VCaP (cell line): ENCODE data around the gene ANAPC2.
A peak's percentile ranks its signal among the peaks of the same experiment; 100 is the strongest.

ENCODE experiments used
- H3K27ac ChIP-seq: fragments of 450-650 bp; 2 replicates; pipeline ENCODE4 v1.5.1; 2017
- TF ChIP-seq, protein P1 (sequence below): fragments of 450-650 bp; conservative IDR thresholded peaks from 2 replicates; pipeline ENCODE4 v1.5.1; 2017; ENCODE audit warnings: mild to moderate bottlenecking, moderate library complexity

Gene ANAPC2

DNA sequence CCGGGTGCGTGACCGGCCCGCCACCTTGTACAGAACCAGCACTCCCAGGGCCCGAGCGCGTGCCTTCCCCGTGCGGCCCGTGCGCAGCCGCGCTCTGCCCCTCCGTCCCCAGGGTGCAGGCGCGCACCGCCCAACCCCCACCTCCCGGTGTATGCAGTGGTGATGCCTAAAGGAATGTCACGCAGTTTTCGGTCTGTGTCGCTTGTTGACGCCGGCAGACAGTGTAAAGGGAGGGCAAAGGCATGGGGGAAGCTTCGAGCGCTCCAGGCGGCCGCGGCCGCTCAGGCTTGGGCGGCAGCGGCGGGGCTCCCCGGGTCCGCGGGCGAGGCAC, 19.8 kb downstream of the ANAPC2 start:
- peak overlapping the region; percentile 100 for H3K27ac ChIP-seq
- TF ChIP-seq, protein P1, sequence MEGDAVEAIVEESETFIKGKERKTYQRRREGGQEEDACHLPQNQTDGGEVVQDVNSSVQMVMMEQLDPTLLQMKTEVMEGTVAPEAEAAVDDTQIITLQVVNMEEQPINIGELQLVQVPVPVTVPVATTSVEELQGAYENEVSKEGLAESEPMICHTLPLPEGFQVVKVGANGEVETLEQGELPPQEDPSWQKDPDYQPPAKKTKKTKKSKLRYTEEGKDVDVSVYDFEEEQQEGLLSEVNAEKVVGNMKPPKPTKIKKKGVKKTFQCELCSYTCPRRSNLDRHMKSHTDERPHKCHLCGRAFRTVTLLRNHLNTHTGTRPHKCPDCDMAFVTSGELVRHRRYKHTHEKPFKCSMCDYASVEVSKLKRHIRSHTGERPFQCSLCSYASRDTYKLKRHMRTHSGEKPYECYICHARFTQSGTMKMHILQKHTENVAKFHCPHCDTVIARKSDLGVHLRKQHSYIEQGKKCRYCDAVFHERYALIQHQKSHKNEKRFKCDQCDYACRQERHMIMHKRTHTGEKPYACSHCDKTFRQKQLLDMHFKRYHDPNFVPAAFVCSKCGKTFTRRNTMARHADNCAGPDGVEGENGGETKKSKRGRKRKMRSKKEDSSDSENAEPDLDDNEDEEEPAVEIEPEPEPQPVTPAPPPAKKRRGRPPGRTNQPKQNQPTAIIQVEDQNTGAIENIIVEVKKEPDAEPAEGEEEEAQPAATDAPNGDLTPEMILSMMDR: no peak

DNA sequence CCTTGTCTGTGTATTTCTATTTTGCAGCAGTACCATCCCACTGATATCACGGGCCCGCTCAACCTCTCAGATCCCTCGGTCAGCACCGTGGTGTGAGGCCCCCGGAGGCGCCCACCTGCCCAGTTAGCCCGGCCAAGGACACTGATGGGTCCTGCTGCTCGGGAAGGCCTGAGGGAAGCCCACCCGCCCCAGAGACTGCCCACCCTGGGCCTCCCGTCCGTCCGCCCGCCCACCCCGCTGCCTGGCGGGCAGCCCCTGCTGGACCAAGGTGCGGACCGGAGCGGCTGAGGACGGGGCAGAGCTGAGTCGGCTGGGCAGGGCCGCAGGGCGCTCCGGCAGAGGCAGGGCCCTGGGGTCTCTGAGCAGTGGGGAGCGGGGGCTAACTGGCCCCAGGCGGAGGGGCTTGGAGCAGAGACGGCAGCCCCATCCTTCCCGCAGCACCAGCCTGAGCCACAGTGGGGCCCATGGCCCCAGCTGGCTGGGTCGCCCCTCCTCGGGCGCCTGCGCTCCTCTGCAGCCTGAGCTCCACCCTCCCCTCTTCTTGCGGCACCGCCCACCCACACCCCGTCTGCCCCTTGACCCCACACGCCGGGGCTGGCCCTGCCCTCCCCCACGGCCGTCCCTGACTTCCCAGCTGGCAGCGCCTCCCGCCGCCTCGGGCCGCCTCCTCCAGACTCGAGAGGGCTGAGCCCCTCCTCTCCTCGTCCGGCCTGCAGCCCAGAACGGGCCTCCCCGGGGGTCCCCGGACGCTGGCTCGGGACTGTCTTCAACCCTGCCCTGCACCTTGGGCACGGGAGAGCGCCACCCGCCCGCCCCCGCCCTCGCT, 20.4 kb downstream of the ANAPC2 start:
- peak overlapping the region; percentile 100 for H3K27ac ChIP-seq
- TF ChIP-seq, protein P1: no peak

DNA sequence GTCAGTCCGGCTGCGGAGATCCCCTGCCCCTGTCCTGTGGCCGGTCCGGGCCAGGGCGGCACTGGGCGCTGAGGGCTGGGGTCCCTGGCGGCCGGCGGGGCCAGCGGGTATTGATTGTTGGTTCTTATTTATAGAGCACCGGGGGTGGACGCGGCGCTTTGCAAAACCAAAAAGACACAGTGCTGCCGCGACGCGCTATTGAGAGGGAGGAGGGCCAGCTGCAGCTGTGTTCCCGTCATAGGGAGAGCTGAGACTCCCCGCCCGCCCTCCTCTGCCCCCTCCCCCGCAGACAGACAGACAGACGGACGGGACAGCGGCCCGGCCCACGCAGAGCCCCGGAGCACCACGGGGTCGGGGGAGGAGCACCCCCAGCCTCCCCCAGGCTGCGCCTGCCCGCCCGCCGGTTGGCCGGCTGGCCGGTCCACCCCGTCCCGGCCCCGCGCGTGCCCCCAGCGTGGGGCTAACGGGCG, 21.0 kb downstream of the ANAPC2 start:
- TF ChIP-seq, protein P1: no peak
- H3K27ac ChIP-seq: peak overlapping the region; percentile 100

DNA sequence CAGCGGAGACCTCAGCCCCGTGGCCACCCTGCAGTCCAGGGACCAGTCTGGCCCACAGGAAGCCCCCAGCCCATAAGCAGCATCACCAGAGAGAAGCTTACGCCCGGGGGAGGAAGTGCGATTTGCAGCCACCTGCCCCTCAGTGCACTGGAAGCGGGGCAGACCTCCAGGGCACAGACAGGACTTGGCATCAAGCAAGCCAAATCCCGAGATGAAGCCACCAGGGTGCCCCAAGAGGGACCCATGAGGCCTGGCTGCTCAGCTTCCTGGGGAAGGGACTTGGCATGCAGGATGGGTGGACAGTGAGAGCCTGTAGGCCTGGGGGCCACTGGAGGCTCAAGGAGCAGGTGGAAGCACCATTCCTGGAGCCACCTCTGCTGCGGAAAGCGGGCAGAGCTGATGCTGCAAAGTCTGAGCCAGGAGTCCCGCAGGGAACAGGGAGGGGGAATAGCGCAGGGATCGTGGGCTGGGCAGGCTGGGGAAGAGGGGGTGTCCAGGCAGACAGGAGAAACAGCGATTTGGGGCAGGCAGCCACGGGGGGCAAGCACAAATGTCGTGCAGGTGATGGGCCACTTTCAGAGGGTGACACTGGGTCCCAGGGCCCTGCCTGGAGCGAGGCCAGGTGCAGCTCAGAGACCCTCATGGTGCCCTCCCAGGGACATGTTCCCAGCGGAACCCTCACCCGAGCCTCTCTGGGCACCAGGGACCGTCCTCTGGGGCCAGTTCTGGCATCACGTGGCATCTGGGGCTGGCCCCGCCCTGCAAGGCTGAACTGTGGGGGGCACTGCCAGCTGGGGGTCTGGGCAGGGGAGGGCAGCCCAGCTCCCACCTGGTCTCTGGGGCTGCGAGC, 21.8 kb downstream of the ANAPC2 start:
- TF ChIP-seq, protein P1: no peak
- peak overlapping the region; percentile 100 for H3K27ac ChIP-seq

DNA sequence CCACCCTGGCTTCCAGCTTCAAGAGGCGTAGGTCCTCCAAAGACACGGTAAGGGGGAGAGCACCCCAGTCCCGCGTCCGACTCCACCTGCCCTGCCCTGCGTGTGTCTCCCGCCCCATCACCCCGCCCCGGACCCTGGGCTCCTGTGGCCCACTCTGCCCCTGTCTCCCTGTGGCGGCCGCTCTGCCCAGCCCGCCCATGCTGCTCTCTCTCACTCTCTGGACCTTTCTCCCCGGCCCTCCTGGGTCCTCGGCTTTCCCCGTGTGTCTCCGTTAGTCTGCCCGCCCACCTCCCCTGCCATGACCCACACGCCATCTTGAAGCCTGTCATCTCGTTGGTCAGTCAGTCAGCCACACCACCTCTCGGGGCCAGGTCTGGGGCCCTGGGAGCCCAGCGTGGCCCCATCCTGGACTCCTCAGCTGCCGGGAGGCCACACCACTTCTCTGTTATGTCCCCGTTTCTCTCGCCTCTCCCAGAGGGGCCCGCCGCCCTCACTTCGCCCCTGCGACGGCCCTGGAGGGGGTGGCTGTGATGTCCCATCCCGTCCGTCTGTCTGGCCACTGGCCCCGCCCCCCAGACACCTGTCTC, 23.0 kb downstream of the ANAPC2 start:
- no peak overlapping the region for H3K27ac ChIP-seq
- TF ChIP-seq, protein P1: no peak

DNA sequence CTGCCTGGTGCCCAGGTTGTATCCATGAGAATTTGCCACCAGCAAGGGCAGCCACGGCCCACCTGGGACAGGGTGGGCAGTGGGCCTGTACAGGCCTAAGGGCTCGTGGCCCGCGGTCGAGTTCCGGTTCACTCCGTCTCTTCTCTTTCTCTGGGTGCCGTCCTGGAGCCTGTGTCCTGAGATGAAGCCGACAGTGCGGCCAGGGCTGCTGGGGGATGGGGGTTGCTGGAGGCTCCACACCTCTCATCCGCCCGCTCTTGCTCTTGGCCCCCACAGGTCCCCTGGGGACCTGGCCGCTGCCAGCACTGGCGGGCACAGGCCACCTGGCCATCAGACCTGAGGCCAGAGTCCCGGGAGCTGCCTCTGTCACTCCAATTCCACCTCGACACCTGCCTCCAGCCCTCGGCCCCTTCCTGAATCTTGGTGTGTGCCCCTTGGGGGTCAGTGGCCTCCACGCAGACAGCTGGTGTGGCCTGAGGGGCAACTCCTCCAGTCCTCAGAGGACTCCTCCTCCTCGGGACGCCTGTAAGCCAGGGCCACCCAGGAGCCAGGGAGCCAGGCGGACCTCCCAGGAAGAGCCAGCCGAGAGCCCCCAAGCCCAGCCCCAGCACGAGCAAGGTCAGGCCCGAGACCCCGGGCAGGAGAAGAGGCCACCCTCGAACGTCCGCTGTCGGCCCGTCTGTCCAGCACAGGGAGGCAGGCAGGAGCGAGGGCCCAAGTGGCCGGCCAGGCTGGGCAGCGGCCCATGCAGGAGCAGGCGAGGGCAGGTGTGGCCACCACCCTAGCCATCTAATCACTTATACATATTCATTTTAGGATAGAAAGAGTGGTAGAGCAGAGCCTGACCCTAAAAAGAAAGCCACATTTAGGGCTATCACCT, 23.8 kb downstream of the ANAPC2 start:
- TF ChIP-seq, protein P1: no peak
- no peak overlapping the region for H3K27ac ChIP-seq
